ENCODE data around the gene CUEDC2. TPM values are rescaled to one million over a fixed set of nuclear protein-coding genes. Genes with fewer than 3 reads are reported as not detected.

The CUEDC2 gene
- polyA plus RNA-seq, 1 donor = 38.7 TPM

- H3K4me3 ChIP-seq (ENCODE audit: low read length) = peak overlapping the region; percentile 79
- peaks cover 22% of the 10 kb centered on the region for H3K4me1 ChIP-seq (ENCODE audit: control insufficient read depth, insufficient read depth, low read length)
- H3K27me3 ChIP-seq (ENCODE audit: control insufficient read depth, insufficient read depth, low read length) = no peaks in the 10 kb centered on the region
- no peak overlapping the region for H3K27ac ChIP-seq (ENCODE audit: low read length)
- no CpG with 5 or more reads among the region's 4 CpGs for WGBS (ENCODE audit: insufficient coverage, low lambda C conversion rate)
- peak in 1 of 2 donors; percentile 35 for DNase-seq
- no peaks in the 10 kb centered on the region for H3K9me3 ChIP-seq (ENCODE audit: control insufficient read depth, low read depth, low read length)
- peaks cover 35% of the 10 kb centered on the region for H3K36me3 ChIP-seq (ENCODE audit: control insufficient read depth, insufficient read depth, low read length)
Observed at GRCh38 chr10:102396317-102396650, 36.1 kb downstream of the CUEDC2 start.

GRCh38 chr10:102395400-102396316 is 36.7 kb downstream of the CUEDC2 start, which contains the start of gene NFKB2:
Gene NFKB2 (plus strand): TSS chr10:102395705. CDS start chr10:102395960, 255 bp downstream.
- WGBS (ENCODE audit: insufficient coverage, low lambda C conversion rate) = no CpG with 5 or more reads among the region's 42 CpGs
- H3K27me3 ChIP-seq (ENCODE audit: control insufficient read depth, insufficient read depth, low read length) = peaks cover 3% of the 10 kb centered on the region
- H3K4me3 ChIP-seq (ENCODE audit: low read length) = peak within 1 kb of the TSS; percentile 79
- peak; percentile 90 to 92 for DNase-seq
- H3K36me3 ChIP-seq (ENCODE audit: control insufficient read depth, insufficient read depth, low read length) = peaks cover 29% of the 10 kb centered on the region
- H3K27ac ChIP-seq (ENCODE audit: low read length) = peak within 1 kb of the TSS; percentile 90
- no peaks in the 10 kb centered on the region for H3K9me3 ChIP-seq (ENCODE audit: control insufficient read depth, low read depth, low read length)
- H3K4me1 ChIP-seq (ENCODE audit: control insufficient read depth, insufficient read depth, low read length) = peaks cover 22% of the 10 kb centered on the region

- Histone ChIP-seq H3K4me1 (ENCODE audit: control insufficient read depth, insufficient read depth, low read length) (peaks cover 22% of the 10 kb centered on the region), H3K9me3 (ENCODE audit: control insufficient read depth, low read depth, low read length) (no peaks in the 10 kb centered on the region), H3K27ac (ENCODE audit: low read length) (peak overlapping the region; percentile 90), H3K4me3 (ENCODE audit: low read length) (peak overlapping the region; percentile 79), H3K36me3 (ENCODE audit: control insufficient read depth, insufficient read depth, low read length) (peaks cover 21% of the 10 kb centered on the region), H3K27me3 (ENCODE audit: control insufficient read depth, insufficient read depth, low read length) (peaks cover 3% of the 10 kb centered on the region)
- DNase-seq = no peak
- no CpG with 5 or more reads among the region's 35 CpGs for WGBS (ENCODE audit: insufficient coverage, low lambda C conversion rate)
Observed at GRCh38 chr10:102394801-102395399, 37.5 kb downstream of the CUEDC2 start.

GRCh38 chr10:102394079-102394800 is 38.1 kb downstream of the CUEDC2 start:
- no peaks in the 10 kb centered on the region for H3K9me3 ChIP-seq (ENCODE audit: control insufficient read depth, low read depth, low read length)

GRCh38 chr10:102393411-102394078 is 38.8 kb downstream of the CUEDC2 start:
- Histone ChIP-seq H3K36me3 (ENCODE audit: control insufficient read depth, insufficient read depth, low read length) (peaks cover 18% of the 10 kb centered on the region), H3K4me3 (ENCODE audit: low read length) (peak overlapping the region; percentile 79), H3K9me3 (ENCODE audit: control insufficient read depth, low read depth, low read length) (no peaks in the 10 kb centered on the region), H3K27me3 (ENCODE audit: control insufficient read depth, insufficient read depth, low read length) (peaks cover 6% of the 10 kb centered on the region), H3K4me1 (ENCODE audit: control insufficient read depth, insufficient read depth, low read length) (peaks cover 18% of the 10 kb centered on the region), H3K27ac (ENCODE audit: low read length) (peak overlapping the region; percentile 90)
- DNase-seq = no peak
- WGBS (ENCODE audit: insufficient coverage, low lambda C conversion rate) = no CpG with 5 or more reads among the region's 30 CpGs

More at GRCh38 chr10:102394079-102394800, 38.1 kb downstream of the CUEDC2 start:
- peak overlapping the region; percentile 79 for H3K4me3 ChIP-seq (ENCODE audit: low read length)
- peak overlapping the region; percentile 90 for H3K27ac ChIP-seq (ENCODE audit: low read length)
- peaks cover 18% of the 10 kb centered on the region for H3K4me1 ChIP-seq (ENCODE audit: control insufficient read depth, insufficient read depth, low read length)
- peak; percentile 91 to 95 for DNase-seq
- no CpG with 5 or more reads among the region's 71 CpGs for WGBS (ENCODE audit: insufficient coverage, low lambda C conversion rate)
- H3K27me3 ChIP-seq (ENCODE audit: control insufficient read depth, insufficient read depth, low read length) = peaks cover 3% of the 10 kb centered on the region
- peaks cover 19% of the 10 kb centered on the region for H3K36me3 ChIP-seq (ENCODE audit: control insufficient read depth, insufficient read depth, low read length)

- H3K4me3 ChIP-seq (ENCODE audit: low read length) = no peak overlapping the region
- 67% methylated on average over 1 of the region's 5 CpGs for WGBS (ENCODE audit: insufficient coverage, low lambda C conversion rate)
- peaks cover 6% of the 10 kb centered on the region for H3K27me3 ChIP-seq (ENCODE audit: control insufficient read depth, insufficient read depth, low read length)
- no peak overlapping the region for H3K27ac ChIP-seq (ENCODE audit: low read length)
- no peaks in the 10 kb centered on the region for H3K9me3 ChIP-seq (ENCODE audit: control insufficient read depth, low read depth, low read length)
- no peak for DNase-seq
- H3K36me3 ChIP-seq (ENCODE audit: control insufficient read depth, insufficient read depth, low read length) = peaks cover 6% of the 10 kb centered on the region
- peaks cover 18% of the 10 kb centered on the region for H3K4me1 ChIP-seq (ENCODE audit: control insufficient read depth, insufficient read depth, low read length)
Observed at GRCh38 chr10:102392306-102392705, 40.1 kb downstream of the CUEDC2 start.

- Histone ChIP-seq H3K9me3 (ENCODE audit: control insufficient read depth, low read depth, low read length) (no peaks in the 10 kb centered on the region), H3K4me3 (ENCODE audit: low read length) (no peak overlapping the region), H3K27ac (ENCODE audit: low read length) (no peak overlapping the region), H3K4me1 (ENCODE audit: control insufficient read depth, insufficient read depth, low read length) (peaks cover 7% of the 10 kb centered on the region), H3K36me3 (ENCODE audit: control insufficient read depth, insufficient read depth, low read length) (no peaks in the 10 kb centered on the region), H3K27me3 (ENCODE audit: control insufficient read depth, insufficient read depth, low read length) (peaks cover 6% of the 10 kb centered on the region)
- DNase-seq = no peak
- 100% methylated on average over 2 of the region's 3 CpGs for WGBS (ENCODE audit: insufficient coverage, low lambda C conversion rate)
Observed at GRCh38 chr10:102389894-102390293, 42.5 kb downstream of the CUEDC2 start.

- Histone ChIP-seq H3K36me3 (ENCODE audit: control insufficient read depth, insufficient read depth, low read length) (peaks cover 36% of the 10 kb centered on the region), H3K4me3 (ENCODE audit: low read length) (no peak overlapping the region), H3K4me1 (ENCODE audit: control insufficient read depth, insufficient read depth, low read length) (no peaks in the 10 kb centered on the region), H3K27me3 (ENCODE audit: control insufficient read depth, insufficient read depth, low read length) (peaks cover 3% of the 10 kb centered on the region), H3K9me3 (ENCODE audit: control insufficient read depth, low read depth, low read length) (no peaks in the 10 kb centered on the region), H3K27ac (ENCODE audit: low read length) (no peak overlapping the region)
- no peak for DNase-seq
- WGBS (ENCODE audit: insufficient coverage, low lambda C conversion rate) = 80% methylated on average over 1 of the region's 4 CpGs
Observed at GRCh38 chr10:102384606-102385429, 47.6 kb downstream of the CUEDC2 start.

- Histone ChIP-seq H3K4me3 (ENCODE audit: low read length) (no peak overlapping the region), H3K9me3 (ENCODE audit: control insufficient read depth, low read depth, low read length) (no peaks in the 10 kb centered on the region), H3K36me3 (ENCODE audit: control insufficient read depth, insufficient read depth, low read length) (peaks cover 44% of the 10 kb centered on the region), H3K27ac (ENCODE audit: low read length) (no peak overlapping the region), H3K27me3 (ENCODE audit: control insufficient read depth, insufficient read depth, low read length) (peaks cover 1% of the 10 kb centered on the region), H3K4me1 (ENCODE audit: control insufficient read depth, insufficient read depth, low read length) (no peaks in the 10 kb centered on the region)
- no peak for DNase-seq
- WGBS (ENCODE audit: insufficient coverage, low lambda C conversion rate) = 100% methylated on average over 1 of the region's 6 CpGs
Observed at GRCh38 chr10:102384053-102384452, 48.3 kb downstream of the CUEDC2 start.

Data from large intestine (tissue), 3 donors.